Hematopoietic multipotent progenitor cell treated with erythropoietin and hydrocortisone succinate and interleukin-3 and kit ligand, for 8 days (in vitro differentiated cells): ENCODE measurements around the gene SRSF10.
A peak's percentile ranks its signal among the peaks of the same experiment; 100 is the strongest.
"Not testable (repeated sequence)": the region's sequence is repeated elsewhere in the genome, so short reads cannot be mapped to it uniquely, and the experiment has no call there.

Source experiments
- DNase-seq: peaks from one replicate; pipeline ENCODE4 v3.0.0-alpha.2; 2015

SRSF10 gene

DNA sequence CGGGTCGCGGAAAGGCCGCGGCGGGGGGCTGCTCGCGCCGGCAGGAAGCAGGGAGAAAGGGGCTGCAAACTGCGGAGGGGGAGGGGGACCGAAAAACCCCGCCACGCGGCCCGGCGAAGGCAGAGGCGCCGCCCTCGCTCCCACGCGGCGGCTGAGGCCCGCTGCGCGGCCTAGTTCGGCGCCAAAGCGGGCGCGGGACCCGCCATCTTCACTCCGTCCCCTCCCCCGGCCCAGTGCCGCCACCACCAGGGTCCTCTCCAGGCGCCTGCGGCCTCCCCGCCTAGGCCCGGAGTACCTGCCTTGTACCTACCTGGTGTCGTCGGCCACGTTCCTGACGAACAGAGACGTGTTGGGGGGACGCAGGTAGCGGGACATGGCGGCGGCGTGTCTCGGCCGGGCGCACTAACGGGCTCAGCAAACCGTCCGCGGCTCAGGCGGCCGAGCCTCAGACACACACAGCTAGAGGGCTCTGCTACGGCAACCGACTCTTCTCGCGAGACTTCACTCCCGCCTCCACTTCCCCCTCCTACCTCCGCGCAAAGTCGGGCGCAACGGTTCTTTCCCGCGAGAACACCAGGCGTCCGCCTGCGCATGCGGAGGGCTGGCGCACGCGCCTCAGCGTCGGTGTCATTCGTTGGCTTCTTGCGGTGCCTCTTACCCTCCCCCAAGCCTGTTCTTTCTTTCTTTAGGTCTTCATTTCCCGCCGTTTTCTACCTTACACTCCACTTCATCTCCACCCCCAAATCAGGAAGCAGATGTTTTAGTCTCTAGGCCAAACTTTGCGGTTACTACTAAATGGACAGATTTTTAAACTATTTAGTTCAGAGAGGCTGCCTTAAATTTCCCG lies at the start of gene SRSF10:
Gene SRSF10, minus strand, starts transcription at position 447 of the 847 bp plus-strand sequence. Its CDS starts 72 bp downstream, at position 375.
- DNase-seq = peak; percentile 99

DNA sequence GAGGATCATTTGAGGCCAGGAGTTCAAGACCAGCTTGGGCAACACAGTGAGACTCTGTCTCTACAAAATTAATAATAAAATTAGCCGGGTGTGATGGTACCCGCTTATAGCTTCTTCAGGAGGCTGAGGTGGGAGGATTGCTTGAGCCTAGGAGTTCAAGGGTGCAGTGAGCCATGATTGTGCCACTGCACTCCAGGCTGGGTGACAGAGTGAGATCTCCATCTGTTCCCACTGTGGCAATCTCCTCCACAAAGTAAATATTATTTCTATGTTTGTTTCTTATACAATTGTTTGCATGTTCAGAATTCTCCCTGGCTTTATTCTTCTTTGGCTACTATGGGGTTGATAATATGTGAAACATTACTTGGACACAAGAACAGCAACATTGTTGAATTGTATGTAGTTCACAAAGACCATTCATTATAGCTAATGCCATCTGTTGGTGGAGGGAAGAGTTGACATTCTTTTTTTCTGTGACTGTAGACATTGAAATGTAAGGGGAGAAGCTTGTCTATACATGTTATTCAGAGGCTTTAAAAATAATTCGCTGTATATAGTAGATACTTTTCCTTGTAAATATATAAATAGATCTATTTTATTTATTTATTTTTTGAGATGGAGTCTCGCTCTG lies 47.8 kb upstream of the SRSF10 start:
- DNase-seq = peak; percentile 71

DNA sequence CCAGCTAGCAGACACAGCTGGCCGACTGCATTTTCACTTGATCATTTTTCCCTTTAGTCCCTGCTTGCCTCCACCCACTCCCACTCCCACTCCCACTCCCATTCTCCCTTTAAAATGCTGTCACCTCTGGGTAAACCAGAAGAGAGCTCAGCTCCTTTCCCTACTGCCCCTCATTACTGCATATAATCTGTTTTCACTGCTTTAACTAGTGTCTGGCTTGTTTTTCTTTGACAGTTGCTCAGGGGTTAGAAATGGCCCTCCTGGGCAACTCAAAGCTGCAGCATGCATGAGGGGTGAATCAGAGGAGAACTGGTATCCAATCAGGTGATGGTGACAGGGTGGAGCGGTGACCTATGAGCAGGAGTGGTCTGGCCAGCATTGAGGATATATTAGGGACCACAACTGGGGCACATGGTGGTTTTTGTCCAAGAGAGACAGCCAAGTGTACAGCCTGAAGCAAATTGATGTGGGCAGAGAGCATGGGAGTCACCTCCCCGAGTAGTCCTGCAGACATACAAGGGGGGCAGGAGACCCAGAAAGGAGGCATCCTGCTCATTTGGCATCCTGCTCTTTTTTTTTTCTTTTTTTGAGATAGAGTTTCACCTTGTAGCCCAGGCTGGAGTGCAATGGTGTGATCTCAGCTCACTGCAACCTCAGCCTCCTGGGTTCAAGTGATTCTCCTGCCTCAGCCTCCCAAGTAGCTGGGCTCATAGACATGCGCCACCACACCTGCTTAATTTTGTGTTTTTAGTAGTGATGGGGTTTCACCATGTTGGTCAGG lies 42.6 kb upstream of the SRSF10 start:
- no peak for DNase-seq

GRCh38 chr1:24021403-24022266 lies 41.5 kb upstream of the SRSF10 start:
- no peak for DNase-seq

GRCh38 chr1:24020470-24020869 lies 40.3 kb upstream of the SRSF10 start:
- no peak for DNase-seq

DNA sequence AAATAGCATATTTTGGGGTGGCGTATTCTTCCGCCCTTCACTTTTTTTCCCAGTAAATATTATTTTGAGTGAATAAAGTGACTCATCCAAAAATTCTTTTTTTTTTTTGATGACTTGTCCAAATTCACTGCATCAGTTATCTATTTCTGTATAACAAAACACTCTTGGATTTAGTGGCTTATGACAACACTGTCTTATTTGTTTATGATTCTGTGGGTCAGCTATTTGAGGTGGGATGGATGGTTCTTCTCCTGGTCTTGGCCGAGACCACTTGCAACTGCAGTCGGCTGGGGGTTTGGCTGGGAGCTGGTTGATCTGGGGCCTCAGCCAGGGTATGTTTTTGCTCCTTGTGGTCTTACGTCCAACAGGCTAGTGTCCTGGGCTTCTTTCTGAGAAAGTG lies 39.9 kb upstream of the SRSF10 start:
- no peak for DNase-seq

DNA sequence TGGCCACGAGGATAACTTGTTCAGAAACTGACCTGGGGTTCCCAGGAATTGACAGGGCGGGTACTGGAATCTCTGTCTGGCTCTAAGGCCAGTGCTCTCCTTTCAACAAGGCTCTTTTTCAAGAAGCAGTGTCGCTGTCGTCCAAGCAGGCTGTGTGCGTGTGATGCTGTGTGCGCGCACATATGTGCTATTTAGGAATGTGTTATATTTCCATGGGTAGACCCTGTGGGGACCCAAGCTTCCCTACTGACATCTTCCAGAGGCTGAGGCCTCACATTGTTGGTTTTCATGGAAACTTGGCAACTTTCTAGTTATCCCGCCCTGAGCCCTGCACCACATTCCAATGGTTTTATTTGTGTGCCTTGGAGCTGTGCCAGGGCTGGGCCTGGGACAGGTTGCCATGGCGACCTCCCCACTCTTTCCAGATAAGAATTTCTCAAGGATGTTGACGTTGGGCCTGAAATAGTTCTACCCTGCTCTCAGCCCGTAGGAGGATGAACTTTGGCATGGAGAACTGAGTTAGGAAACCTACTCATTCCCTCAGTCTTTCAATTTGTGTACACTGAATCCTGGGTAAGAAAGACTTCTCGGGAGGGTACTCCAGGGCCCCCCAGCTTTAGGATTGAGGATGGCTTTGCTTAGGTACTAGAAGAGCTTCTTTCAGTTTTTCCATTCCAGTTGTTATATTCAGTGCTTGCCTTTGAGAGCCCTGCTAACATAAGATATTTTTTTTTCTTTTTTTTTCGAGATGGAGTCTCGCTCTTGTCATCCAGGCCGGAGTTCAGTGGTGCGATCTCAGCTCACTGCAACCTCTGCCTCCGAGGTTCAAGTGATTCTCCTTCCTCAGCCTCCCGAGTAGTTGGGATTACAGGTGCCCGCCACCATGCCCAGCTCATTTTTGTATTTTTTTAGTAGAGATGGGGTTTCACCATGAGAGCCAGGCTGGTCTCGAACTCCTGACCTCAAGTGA lies 38.8 kb upstream of the SRSF10 start:
- no peak for DNase-seq

DNA sequence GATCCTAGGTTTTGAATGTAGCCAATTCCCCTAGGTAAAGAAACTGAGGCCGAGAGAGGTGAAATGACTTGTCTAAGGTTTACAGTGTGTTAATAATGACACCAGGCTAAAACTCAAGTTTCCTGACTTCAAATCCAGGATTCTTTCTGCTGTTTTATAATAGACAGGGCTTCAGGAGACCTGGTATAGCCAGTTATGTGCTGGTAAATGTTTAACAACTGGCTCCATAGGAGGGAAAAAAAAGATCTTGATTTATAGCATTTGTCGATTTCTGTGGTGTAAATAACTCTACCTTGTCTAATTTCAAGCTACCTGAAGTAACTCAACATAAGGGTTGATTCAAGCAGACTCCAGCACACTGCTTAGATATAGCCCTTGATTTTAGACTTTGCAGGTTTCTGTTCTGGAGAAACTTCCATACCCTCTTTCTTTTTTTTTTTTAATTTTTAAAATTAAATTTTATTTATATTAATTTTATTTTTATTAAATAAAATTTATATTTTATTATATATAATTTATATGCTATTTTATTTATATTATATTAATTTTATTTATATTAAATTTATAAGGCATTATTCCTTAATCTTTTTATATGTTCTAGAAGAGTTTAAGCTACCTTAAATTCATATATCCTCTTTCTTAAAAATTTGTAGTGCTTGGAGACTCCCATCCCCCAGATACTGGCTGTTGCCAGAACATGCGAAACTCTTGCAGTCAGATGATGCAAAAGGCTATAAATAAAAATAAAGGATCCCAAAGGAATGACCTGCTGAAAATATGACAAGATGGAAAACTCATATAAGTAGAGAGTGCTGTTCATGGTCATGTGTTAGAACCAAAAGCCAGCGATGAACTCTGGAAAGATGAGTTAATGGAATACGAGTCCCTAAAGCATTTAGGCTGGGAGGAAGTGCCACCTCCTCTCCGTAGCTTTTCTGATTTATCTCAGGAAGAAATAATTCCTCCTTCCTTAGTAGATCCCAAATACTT lies 35.4 kb upstream of the SRSF10 start:
- no peak for DNase-seq

- not testable (repeated sequence) for DNase-seq
Measured at GRCh38 chr1:24012878-24013277, 32.8 kb upstream of the SRSF10 start.

DNA sequence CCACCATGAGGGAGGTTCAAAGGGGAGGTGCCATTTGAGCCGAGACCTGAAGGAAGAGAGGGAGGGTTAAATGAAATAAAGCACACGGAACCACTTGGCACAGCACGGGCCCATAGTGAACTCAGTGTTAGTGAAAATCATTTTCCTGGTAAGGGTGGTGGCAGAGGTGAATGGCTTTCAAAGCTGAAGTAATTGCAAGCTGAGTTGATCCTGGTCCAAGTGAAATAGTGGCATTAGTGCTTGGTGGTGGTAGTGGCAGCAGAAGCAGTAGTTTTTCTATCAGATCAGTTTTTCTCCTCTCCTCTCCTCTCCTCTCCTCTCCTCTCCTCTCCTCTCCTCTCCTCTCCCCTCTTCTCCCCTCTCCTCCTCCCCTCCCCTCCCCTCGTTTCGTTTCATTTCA lies 30.5 kb upstream of the SRSF10 start:
- no peak for DNase-seq

DNA sequence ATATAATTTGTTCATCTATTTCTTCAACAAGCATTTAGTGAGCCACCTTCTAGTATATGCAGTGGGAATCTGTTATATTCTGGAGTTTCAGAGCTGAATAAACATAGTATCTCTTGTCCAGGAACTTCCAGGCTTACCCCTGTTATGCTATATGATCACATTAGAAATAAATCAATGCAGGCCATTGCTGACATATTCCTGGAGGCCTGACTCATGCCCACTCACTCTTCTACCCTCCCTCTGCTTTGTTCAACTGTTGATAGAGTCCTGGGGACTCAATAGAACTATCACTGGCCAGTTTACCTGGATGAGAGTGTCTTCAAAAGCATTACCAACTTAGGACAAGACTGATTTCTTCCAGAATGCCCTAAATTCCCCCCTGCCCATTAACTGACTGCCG lies 29.3 kb upstream of the SRSF10 start:
- no peak for DNase-seq

DNA sequence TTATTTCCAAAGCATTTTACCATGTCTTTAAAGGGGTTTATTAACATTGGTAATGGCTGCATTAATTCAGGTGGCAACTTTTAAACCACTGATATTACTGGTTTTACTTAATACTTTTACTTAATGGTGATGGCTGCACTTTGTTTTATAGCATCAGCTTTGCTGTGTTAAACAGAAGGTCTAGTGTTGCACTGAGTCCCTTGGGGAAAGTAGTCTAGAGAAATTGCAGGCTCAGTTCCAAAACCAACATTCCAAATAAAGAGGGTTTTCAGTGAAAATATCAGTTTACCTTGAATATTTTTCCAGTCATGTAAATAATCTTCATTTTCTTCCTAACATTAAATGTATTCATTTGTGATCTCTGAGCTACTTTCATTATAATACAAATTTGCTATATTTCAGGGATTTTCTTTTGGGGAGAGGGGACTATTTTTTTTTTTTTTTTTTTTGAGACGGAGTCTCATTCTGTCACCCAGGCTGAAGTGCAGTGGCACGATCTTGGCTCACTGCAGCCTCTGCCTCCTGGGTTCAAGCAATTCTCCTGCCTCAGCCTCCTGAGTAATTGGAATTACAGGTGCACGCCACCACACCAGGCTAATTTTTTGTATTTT lies 28.6 kb upstream of the SRSF10 start:
- not testable (repeated sequence) for DNase-seq

DNA sequence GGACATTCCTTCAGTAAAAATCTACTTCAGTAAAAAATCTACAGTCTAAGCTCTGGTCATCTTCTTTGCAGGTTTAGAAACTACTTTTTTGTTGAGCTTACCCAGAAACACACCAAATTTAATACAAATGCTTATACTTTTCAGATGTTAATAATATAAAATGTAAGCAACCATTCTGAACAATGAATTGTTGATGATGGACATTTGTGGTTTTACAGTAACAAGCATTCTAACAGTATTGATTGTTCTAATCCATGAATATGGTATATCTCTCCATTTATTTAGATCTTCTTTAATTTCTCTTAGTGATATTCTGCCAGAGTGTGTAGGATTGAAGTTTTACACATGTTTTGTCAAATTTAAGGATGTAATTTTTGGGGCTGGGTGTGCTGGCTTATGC lies 27.0 kb upstream of the SRSF10 start:
- DNase-seq = no peak

DNA sequence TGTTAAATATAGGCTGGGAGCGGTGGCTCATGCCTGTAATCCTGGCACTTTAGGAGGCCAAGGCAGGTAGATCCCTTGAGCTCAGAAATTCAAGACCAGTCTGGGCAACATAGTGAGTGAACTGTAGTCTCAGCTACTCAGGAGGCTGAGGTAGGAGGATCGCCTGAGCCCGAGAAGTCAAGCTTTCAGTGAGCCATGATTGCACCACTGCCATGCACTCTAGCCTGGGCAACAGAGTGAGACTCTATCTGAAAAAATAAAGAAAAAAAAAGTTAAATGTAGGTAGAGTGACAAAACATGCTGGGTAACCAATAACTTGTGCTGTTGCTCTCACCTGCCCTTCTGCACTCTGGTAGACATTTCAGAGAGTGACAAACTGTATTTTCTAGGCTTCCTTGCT lies 25.0 kb upstream of the SRSF10 start:
- no peak for DNase-seq

DNA sequence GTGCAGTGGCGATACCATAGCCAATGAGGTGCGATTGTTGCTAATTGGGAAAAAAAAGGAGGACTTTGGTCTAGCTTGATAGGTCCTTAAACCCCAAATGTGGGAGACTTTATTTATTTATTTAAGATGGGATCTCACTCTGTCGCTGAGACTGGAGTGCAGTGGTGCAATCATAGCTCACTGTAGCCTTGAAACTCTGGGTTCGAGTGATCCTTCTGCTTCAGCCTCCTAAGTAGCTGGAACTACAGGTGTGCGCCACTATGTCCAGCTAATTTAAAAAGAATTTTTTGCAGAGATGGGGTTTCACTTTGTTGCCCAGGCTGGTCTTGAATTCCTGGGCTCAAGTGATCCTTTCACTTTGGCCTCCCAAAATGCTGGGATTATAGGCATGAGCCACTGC lies 24.0 kb upstream of the SRSF10 start:
- DNase-seq = no peak

DNA sequence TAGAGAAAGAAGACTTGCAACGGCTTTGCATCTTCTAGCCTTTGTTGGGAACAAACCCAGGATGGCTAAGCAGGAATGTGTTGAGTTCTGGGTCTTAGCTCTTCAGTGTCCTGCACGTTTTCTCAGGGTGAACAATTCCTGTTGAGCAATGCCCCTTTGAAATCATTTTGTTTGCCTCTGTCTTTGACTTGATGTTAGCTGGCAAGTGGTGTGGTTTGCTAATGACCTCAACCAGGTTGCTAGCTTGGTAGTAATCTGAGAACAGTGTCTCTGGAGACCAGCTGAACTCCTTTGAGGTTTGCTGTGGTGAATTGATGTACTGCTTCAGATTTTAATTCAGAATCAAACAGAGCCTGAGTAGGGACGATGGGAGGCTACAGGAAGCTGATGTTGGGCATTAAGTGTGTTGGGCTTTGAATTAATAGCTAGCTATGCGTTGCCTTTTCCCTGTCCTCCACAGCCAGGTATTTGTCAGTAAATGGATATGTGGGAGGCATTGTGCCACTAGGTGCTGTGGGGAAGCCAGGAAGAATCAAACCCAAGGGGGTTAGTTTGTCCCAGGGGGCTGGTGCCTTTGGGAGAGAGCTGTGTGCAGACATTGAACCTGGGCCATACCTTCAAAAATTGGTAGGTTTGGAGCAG lies 23.3 kb upstream of the SRSF10 start:
- no peak for DNase-seq

- no peak for DNase-seq
Measured at GRCh38 chr1:24002695-24003094, 22.6 kb upstream of the SRSF10 start.

DNA sequence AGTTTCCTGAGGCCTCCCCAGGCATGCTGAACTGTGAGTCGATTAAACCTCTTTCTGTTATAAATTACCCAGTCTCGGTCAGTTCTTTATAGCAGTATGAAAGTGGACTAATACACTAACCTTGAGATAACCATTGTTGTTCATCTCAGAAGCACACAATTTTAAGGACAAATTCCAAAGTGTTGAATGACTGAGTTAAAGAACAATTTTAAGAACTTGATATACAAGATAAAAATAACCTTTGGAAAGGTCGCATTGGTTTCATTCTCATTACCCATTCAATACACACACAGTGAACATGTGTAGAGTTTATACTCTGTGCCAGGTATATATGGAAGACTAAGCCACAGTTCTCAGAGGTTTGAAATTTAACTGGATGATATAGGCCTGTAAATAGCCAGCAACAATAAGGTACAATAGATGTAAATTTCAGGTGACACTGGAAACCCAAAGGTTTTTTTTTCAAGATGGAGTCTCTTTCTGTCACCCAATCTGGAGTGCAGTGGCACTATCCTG lies 19.1 kb upstream of the SRSF10 start:
- DNase-seq = no peak

DNA sequence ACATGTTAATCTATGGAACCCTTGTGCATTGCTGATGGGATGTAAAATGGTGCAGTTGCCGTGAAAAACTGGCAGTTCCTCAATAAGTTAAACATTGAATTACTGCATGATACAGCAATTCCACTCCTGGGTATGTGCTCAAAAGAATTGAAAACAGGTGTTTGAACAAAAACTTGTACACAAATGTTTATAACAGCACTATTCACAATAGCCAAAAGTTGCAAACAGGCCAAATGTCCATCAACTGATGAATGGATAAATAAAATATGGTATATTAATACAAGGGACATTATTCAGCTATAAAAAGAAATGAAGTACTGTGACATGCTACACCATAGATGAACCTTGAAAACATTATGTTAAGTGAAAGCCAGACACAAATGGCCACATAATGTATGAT lies 17.7 kb upstream of the SRSF10 start:
- no peak for DNase-seq
